Thyroid gland (tissue), 4 donors: ENCODE data around the gene FAM171A2.

Experiments used
- POLR2A ChIP-seq, 2 donors: fragments of 450-650 bp; IDR thresholded peaks; one replicate each; pipeline ENCODE4 v1.6.1; 2017; ENCODE audit warnings: antibody characterized with exemption in 2 of 2, mild to moderate bottlenecking in 2 of 2, moderate library complexity in 1 of 2
- TF ChIP-seq, protein P1 (sequence below), 6 experiments: fragments of 200-600 bp in 3 of 6; fragments of 450-650 bp in 3 of 6; sonication (generic) in 3 of 6; IDR thresholded peaks; one replicate each; pipeline ENCODE4 v1.5.1; 2016 to 2019; ENCODE audit warnings: antibody characterized with exemption in 6 of 6, mild to moderate bottlenecking in 2 of 6, inconsistent platforms in 1 of 6, moderate library complexity in 1 of 6

DNA sequence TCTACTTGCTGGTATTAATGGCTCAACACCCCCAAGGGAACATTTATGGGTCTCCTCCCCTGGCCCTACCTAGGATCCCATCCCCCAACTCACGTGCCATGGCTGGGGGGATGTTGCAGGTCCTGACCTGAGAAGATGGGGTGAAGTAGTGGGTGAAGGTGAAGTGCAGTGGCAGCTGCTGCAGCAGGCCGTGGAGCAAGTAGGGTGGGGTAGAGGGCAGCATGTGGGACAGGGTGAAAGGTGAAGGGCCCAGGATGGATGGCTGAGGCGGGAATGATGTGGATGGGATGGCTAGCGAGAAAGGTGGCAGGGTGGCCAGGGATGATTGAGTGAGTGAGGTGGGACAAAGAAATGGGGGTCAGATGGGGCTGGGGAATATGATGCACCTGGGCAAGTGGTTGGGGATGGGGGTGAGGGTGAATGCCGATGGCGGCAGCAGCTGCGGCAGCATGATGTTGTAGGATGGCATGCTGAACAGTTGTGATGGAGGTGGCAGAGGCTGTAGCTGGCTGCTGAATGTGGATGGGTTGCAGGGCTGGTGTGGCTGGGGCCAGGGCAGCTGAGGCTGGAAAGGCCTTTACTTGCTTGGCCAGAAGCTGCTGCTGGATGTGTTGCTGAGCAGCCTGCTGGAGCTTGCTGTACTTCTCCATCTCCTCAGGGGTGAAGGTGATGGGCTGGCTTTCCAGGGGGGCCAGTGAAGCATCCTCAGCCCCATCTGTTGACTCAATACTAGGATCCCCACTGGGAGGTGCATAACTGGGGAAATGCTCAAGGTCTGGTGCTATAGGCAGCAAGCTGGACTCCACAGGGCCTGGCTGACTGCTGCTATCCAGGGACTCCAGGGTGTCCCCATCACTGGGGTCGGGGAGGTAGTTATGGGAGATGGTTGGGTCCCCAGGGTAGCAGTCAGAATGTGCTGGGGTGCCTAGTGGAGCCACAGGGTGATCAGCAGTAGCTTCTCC is 34.1 kb upstream of the FAM171A2 start:
- TF ChIP-seq, protein P1, sequence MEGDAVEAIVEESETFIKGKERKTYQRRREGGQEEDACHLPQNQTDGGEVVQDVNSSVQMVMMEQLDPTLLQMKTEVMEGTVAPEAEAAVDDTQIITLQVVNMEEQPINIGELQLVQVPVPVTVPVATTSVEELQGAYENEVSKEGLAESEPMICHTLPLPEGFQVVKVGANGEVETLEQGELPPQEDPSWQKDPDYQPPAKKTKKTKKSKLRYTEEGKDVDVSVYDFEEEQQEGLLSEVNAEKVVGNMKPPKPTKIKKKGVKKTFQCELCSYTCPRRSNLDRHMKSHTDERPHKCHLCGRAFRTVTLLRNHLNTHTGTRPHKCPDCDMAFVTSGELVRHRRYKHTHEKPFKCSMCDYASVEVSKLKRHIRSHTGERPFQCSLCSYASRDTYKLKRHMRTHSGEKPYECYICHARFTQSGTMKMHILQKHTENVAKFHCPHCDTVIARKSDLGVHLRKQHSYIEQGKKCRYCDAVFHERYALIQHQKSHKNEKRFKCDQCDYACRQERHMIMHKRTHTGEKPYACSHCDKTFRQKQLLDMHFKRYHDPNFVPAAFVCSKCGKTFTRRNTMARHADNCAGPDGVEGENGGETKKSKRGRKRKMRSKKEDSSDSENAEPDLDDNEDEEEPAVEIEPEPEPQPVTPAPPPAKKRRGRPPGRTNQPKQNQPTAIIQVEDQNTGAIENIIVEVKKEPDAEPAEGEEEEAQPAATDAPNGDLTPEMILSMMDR (IDR thresholded peaks at IDR 0.05) = no peak
- TF ChIP-seq POLR2A (IDR thresholded peaks at IDR 0.05) = no peak
